GM19025 (cell line): ENCODE data around the gene PHF20.
A peak's percentile ranks its signal among the peaks of the same experiment; 100 is the strongest.
"Not testable (repeated sequence)": the region's sequence is repeated elsewhere in the genome, so short reads cannot be mapped to it uniquely, and the experiment has no call there.

Source experiments
- ATAC-seq: cut with Tn5 transposase; IDR thresholded peaks from one replicate; pipeline ENCODE4 v1.9.1; 2021; ENCODE audit warnings: mild to moderate bottlenecking, low read depth, moderate library complexity; ENCODE audit not compliant: unreplicated experiment

The PHF20 gene

GRCh38 chr20:35908007-35908406 lies 136.2 kb downstream of the PHF20 start:
- ATAC-seq: no peak

GRCh38 chr20:35909176-35909575 lies 137.4 kb downstream of the PHF20 start:
- no peak for ATAC-seq

GRCh38 chr20:35909796-35910195 lies 138.0 kb downstream of the PHF20 start:
- no peak for ATAC-seq

- no peak for ATAC-seq
Observed at GRCh38 chr20:35910254-35910653, 138.4 kb downstream of the PHF20 start.

GRCh38 chr20:35912881-35913280 lies 141.1 kb downstream of the PHF20 start:
- no peak for ATAC-seq

GRCh38 chr20:35917077-35917476 lies 145.3 kb downstream of the PHF20 start:
- ATAC-seq: no peak

GRCh38 chr20:35918021-35918420 lies 146.2 kb downstream of the PHF20 start:
- ATAC-seq: no peak

- no peak for ATAC-seq
Observed at GRCh38 chr20:35920523-35920922, 148.7 kb downstream of the PHF20 start.

- ATAC-seq: no peak
Observed at GRCh38 chr20:35929301-35929700, 157.5 kb downstream of the PHF20 start.

- ATAC-seq: no peak
Observed at GRCh38 chr20:35934050-35934449, 162.2 kb downstream of the PHF20 start.

- ATAC-seq: no peak
Observed at GRCh38 chr20:35939264-35939663, 167.4 kb downstream of the PHF20 start.

GRCh38 chr20:35941620-35942019 lies 169.8 kb downstream of the PHF20 start:
- ATAC-seq: no peak

- ATAC-seq: no peak
Observed at GRCh38 chr20:35942243-35942642, 170.4 kb downstream of the PHF20 start.

- ATAC-seq: no peak
Observed at GRCh38 chr20:35947489-35947888, 175.7 kb downstream of the PHF20 start.

GRCh38 chr20:35947907-35948306 lies 176.1 kb downstream of the PHF20 start:
- no peak for ATAC-seq

- no peak for ATAC-seq
Observed at GRCh38 chr20:35950093-35950492, 178.3 kb downstream of the PHF20 start.

GRCh38 chr20:35952080-35952479 lies 180.3 kb downstream of the PHF20 start:
- ATAC-seq: not testable (repeated sequence)

- ATAC-seq: no peak
Observed at GRCh38 chr20:35952480-35953386, 180.9 kb downstream of the PHF20 start.

GRCh38 chr20:35953387-35954199 lies 181.8 kb downstream of the PHF20 start:
- ATAC-seq: peak; percentile 22

GRCh38 chr20:35954200-35954906 lies 182.5 kb downstream of the PHF20 start, which contains the start of gene SCAND1:
SCAND1 (minus strand) TSS chr20:35954502; CDS start chr20:35954284, 218 bp downstream.
- ATAC-seq: peak; percentile 81

GRCh38 chr20:35954907-35955251 lies 183.1 kb downstream of the PHF20 start:
- ATAC-seq: no peak
